ENCODE measurements around the gene NANS.
"Not testable (repeated sequence)": the region's sequence is repeated elsewhere in the genome, so short reads cannot be mapped to it uniquely, and the experiment has no call there.

The NANS gene

DNA sequence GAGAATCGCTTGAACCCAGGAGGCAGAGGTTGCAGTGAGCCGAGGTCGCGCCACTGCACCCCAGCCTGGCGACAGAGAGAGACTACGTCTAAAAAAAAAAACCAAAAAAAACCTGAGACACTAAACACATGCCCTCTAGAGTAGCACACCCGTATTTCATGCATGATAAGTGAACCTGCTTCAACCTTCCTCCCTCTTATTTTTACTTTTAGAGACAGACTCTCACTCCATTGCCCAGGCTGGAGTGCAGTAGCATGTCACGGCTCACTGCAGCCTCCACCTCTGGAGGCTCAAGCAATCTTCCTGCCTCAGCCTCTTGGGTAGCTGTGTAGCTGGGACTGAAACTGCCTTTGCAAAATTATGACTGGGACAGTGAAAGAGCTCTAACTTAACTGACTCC lies 17.6 kb upstream of the NANS start:
- DNase-seq (ENCODE audit: low read depth) = no peak

DNA sequence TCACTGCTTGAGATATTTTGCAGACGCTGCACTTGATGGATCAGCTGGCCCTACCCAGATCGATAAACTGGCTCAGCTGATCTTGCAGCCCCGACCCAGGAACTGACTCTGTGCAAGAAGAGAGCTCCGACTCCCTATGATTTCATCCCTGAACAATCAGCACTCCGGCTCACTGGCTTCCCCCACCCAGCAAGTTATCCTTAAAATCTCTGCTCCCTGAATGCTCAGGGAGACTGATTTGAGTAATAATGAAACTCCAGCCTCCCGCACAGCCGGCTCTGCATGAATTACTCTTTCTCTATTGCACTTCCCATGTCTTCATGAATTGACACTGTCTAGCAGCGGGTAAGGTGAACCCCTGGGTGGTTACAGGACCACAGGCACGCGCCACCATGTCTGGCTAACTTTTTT lies 16.9 kb upstream of the NANS start:
- DNase-seq (ENCODE audit: low read depth) = no peak

DNA sequence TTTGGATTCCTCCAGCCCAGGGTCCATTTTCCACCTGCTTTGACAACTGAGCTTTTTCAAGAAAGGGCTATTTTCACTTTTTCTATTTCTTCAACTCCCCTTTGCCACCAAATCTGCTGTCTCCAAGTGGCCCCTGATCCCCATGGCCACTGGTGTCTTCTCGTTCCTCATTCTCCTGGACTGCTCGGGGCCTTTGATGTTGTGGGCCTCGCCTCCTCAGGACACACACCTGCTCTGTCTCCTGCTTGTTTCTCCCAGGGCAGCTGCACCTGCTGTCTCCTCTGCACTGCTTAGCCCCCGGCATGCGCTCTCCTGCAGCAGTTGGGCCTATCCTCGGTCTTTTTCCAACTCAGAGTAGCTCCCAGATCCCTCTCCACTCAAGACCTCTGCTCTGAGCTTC lies 16.3 kb upstream of the NANS start:
- no peak for DNase-seq (ENCODE audit: low read depth)

DNA sequence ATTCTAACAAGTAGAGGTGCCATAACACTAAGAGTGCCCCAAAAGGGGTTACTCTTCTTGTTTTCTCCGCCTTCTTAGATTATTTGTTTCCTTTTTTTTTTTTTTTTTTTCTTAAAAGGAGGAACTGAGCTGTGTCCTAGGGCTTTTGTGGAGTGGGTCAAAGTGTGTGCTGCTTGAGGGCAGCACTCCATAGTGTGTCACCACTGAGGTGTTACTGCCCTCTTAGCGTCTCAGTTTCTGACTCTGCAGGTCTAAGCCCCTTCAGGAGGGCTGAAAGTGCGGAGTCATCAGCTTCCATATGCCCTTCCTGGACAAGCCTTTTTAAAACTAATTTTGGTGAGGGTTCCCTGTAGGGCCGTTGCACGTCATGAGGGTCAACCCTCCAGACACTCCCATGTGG lies 12.6 kb upstream of the NANS start:
- DNase-seq (ENCODE audit: low read depth) = no peak

DNA sequence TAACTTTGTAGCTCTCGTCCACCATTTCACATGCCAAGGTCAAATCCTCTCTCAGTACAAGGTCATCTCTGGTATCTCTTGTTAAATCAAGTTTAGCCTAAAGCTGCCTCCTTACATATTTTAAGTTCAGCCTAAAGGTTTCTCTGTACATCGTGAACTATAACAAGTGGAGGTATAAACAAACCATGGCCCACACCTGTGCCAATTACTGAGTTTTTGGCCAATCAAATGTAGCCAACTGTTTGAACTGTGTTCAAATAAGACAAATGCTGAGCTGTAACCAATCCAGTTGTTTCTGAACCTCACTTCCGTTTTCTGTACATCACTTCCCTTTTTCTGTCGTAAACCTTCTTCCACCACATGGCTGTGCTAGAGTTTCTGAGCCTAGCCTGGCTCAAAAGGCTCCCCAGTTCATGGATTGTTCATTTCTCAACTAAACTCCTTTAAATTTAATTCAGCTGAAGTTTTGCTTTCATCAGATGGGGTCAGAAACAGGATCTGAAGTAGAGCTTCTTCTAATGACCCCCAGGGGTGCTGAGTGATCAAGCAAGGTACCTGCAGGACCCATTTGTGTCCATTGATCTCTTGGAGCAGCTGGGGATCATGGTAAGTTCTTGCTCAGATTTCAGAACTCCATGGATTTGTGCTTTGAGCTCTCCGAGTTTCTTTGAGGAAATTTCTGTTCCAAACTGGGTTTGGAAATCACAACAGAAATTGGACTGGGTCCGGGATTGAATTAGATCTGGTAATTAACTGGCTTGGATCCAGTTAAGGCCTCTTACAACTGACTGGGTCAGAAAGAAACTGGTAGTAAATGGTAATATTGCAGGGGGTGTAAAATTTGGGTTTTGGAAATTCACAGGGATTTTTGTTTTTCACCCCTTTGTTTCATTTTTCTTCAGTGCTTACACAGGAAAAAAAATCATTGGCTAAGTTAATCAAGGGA lies 11.0 kb upstream of the NANS start:
- peak; percentile 17 for DNase-seq (ENCODE audit: low read depth)

GRCh38 chr9:98046180-98046543 lies 10.4 kb upstream of the NANS start:
- no peak for DNase-seq (ENCODE audit: low read depth)

DNA sequence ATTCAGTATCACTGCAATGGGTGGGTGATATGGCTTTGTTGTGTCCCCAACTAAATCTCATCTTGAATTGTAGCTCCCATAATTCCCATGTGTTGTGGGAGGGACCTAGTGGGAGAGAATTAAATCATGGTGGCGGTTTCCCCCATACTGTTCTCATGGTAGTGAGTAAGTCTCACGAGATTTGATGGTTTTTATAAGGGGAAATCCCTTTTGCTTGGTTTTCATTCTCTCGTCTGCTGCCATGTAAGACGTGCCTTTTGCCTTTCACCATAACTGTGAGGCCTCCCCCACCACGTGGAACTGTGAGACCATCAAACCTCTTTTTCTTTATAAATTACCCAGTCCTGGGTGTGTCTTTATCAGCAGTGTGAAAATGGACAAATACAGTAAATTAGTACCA lies 9.5 kb upstream of the NANS start:
- no peak for DNase-seq (ENCODE audit: low read depth)

- DNase-seq (ENCODE audit: low read depth) = no peak
These were observed 7.1 kb upstream of the NANS start for GRCh38 chr9:98049288-98050072.

GRCh38 chr9:98050351-98050750 lies 6.2 kb upstream of the NANS start:
- DNase-seq (ENCODE audit: low read depth) = no peak

DNA sequence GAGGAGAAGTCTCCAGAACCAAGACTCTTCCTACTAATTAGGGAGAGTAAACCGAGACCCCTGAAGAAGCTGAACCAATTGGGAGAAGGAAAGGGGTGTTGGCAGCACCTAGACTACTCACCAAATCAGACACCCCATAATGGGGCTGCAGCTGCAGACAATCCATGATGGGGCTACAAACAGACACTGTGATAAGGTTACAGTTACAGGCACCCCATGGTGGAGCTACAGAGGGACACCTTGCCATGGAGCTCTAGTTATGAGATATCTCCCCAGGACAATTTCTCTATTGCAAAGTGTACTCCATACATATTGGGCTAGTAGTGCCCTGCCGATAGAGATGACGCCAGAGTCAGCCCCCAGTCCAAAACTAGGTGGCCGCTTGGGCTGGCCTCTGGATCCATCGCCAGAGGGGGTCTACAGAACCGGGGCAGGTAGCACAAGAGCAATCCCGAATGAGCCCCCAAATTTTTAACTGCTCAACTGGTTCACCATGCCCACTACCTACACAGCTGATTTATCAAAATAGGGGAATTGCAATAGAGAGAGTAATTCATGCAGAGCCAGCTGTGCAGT lies 2.1 kb upstream of the NANS start:
- no peak for DNase-seq (ENCODE audit: low read depth)

DNA sequence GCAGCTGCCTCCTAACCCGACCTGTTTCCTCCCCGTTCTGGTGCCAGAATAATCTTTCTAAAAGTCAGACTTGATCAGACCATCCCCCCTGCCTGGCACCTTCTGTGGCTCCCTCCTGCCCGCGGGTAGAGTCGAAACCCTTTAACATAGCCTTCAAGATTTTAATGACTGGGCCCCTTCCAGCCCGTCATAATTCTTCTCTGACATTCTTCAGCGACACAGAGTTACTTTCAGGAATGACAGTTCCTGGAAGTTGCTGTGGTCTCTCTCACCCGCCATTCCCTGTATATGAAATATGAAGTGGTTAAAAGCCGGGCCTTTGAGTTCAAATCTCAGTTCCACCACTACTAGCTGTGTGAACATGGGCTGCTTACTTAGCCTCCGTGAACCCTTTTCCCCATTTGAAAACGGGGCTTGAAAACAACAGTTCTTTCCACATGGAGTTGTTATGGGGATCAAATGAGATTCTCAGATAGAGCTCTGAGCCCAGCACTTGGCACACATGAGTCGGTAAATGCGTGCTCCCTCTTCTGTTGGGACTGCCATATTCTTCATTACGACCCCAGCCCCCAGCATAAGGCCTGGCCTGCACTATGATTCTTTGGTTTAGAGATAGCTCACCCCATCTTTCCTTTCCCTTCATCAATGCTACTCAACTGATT lies 737 bp downstream of the NANS start:
- DNase-seq (ENCODE audit: low read depth) = no peak

GRCh38 chr9:98062161-98062560 lies 5.6 kb downstream of the NANS start:
- no peak for DNase-seq (ENCODE audit: low read depth)

- no peak for DNase-seq (ENCODE audit: low read depth)
These were observed 8.3 kb downstream of the NANS start for GRCh38 chr9:98064623-98065392.

- DNase-seq (ENCODE audit: low read depth) = no peak
These were observed 9.7 kb downstream of the NANS start for GRCh38 chr9:98066235-98066634.

DNA sequence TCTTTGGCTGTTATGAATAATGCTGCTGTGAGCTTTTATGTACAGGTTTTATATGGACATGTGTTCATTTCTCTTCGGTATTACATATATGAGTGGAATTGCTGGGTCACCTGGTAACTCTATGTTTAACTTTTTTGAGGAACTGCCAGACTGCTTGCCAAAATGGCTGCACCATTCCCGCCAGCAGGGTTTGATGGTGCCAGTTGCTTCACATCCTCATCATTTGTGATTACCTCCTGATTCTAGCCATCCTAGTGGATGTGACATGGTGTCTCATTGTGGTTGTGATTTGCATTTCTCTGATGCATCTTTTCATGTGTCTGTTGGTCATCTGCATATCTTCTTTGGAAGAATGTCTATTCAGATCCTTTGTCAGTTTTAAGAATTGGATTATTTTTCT lies 10.7 kb downstream of the NANS start:
- no peak for DNase-seq (ENCODE audit: low read depth)

GRCh38 chr9:98069551-98069950 lies 13.0 kb downstream of the NANS start:
- no peak for DNase-seq (ENCODE audit: low read depth)

- no peak for DNase-seq (ENCODE audit: low read depth)
These were observed 14.2 kb downstream of the NANS start for GRCh38 chr9:98070704-98071103.

- no peak for DNase-seq (ENCODE audit: low read depth)
These were observed 15.2 kb downstream of the NANS start for GRCh38 chr9:98071737-98072136.

GRCh38 chr9:98074115-98074990 lies 17.8 kb downstream of the NANS start:
- peak; percentile 54 for DNase-seq (ENCODE audit: low read depth)

- DNase-seq (ENCODE audit: low read depth) = no peak
These were observed 18.8 kb downstream of the NANS start for GRCh38 chr9:98075332-98075805.

GRCh38 chr9:98076514-98076890 lies 20.0 kb downstream of the NANS start:
- not testable (repeated sequence) for DNase-seq (ENCODE audit: low read depth)
